ENCODE results near the gene HNRNPA3.

GRCh38 chr2:177255227-177255601, 42.6 kb downstream of the HNRNPA3 start:
- TF ChIP-seq ZNF274 (IDR thresholded peaks at IDR 0.05; ENCODE audit: low read depth, low read length): no peak
- TF ChIP-seq YY1 (IDR thresholded peaks at IDR 0.05; ENCODE audit: insufficient read depth, insufficient read length): no peak
- no peak for TF ChIP-seq SUZ12 (IDR thresholded peaks at IDR 0.05; ENCODE audit: extremely low read depth, insufficient read depth, insufficient read length)
